Measurements from ENCODE around the gene RIPPLY1.
"Not testable (repeated sequence)": the region's sequence is repeated elsewhere in the genome, so short reads cannot be mapped to it uniquely, and the experiment has no call there.

RIPPLY1 gene

DNA sequence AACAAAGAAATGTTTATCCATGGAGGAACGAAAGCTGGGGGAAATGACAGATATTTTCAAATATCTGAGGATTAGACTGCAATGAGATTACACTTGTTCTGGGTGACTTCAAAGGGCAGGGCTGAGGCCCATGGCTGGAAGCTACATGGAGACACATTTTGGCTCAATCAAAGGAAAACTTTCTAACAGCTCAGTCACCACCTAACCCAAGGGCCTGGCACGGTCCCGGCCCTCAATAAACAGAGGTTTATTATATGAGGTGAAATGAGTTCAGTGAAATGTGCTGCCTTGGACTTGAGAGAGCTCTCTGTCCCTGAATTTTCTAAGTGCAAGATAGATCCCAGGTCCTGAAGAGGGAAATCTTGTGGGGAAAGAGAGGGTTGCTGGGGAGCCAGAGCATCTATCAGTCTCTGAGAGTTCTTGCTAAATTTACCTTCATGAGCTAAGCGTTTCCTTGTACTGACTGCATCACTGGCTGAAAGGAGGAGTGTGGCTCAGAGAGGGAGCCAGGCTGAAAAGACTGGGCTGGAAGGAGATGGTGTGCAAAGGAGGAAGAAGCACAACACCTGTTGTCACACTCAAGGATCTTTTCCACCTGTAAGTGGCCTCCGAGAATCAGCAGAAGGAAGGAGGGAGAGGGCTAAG, 2.0 kb upstream of the RIPPLY1 start:
- no peak for DNase-seq

GRCh38 chrX:106903856-106904528, 851 bp upstream of the RIPPLY1 start:
- no peak for DNase-seq

DNA sequence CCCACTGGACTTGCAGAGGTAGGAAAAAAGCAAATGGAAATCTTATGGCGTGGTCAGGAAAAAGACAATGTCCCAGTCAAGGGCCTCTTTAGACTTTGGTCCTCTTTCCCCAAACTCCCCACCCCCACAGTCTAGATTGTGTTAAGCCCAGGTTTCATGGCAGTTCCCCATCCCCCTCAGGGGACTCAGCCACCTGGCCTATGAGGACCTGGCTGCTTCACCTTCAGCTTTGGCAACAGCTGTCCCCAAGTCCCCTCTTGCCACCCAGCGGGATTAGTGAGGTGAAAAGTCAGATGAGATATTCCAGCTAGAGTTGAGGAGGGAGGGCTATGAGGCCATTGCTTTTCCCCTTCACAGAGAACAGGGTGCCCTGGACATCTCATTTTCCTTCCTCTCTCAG, 457 bp downstream of the RIPPLY1 start:
- DNase-seq, result no peak

GRCh38 chrX:106901781-106902219, 1.3 kb downstream of the RIPPLY1 start:
- DNase-seq, result no peak

DNA sequence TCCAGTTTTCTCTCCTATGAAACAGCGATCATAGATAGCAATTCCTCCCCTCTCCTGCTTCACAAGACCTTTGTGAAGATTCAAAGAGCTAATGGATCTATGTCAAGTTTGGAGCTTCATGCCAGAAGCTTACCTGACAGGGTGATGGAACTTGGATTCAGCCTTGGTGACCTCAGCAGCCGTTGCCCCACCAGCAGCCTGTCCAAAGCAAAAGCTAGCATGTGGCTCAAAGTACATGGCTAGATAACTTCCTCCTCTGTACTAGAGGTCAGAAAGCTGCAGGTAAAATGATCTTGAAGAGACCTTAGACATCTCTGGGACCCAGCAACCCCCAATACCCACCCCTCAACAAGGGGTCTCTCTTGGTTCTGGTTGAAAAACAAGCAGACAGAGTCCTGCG, 1.8 kb downstream of the RIPPLY1 start:
- no peak for DNase-seq

DNA sequence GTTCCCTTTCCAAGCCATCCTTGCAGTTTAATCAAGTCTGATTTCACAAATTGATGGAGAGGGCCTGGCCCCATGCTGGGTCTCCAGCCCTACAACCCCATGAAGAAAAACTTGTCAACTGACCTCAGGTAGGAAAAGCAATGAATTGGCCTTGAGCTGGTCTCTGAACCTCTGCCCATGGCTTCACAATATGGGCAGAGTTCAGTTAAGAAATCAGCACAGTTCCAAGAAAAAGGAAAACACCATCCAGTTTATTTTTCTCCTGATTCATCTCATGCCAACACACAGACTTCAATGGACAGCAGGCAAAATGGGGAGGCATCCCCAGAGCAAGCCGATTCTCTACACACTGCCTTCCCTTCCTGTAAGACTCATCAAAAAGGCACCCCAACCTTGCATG, 3.3 kb downstream of the RIPPLY1 start:
- DNase-seq, result no peak

GRCh38 chrX:106899276-106899675, 3.9 kb downstream of the RIPPLY1 start:
- DNase-seq, result no peak

DNA sequence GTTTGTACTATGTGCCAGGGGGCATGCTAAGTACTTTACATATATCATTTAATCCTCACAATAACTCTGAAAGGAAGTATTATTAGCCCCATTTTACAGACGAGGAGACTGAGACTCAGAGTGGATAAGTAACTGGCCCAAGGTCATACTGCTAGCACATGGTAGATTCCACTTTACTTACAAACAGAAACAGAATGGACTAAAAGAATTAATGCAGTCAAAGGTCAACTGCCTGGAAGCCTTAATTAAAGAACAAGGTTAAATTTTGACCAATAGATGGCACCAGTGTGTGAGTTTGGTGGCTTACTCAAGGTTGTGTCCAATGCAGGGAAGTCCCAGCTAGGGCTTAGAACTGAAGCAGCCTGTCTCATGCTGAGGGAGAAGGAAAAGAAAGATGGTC, 4.7 kb downstream of the RIPPLY1 start:
- no peak for DNase-seq

DNA sequence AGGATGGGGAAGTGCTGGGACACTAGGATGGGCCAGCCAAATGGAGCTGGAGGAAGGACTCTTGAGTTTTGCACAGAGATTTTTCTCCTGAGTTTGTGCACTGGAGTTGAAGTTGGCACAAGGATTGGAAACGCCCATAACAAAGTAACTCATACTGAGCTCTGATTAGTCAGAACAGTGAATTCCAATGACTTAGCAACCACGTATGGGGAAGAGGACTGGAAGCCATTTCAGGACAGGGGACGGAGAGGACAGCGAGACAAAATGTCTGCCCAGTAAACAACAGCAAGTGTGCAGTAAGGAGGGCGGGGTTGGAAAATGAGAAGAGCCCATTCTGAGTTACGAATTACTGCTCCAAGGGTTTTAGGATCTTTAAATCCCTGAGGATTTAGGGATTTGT, 5.9 kb downstream of the RIPPLY1 start:
- no peak for DNase-seq

DNA sequence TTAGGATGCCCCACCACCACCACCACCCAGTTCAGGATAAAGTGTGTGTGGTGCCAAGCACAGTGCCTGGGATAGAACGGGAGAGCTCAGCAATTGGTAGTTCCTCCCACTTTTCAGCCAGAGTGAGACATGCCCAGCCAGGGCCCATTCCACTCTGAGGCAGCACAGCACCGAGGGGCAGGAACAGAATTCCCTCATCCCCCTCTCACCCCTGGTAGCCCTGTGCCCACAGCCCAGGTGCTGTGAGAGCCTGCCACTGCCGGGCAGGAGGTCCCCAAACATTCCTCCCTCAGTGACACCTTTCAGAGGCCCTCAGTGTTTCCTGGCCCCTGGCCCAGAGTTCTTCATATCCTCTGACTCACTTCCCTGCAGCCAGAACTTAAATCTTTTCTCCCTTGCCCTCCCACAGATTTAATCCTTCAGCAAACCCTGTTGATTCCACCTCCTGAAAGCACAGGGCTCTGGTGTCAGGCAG, 8.1 kb downstream of the RIPPLY1 start:
- DNase-seq, result no peak

- DNase-seq, result peak in 2 of 4 experiments; percentile 0 to 16
These were observed 8.7 kb downstream of the RIPPLY1 start for GRCh38 chrX:106894392-106894909.

- no peak for DNase-seq
These were observed 11.2 kb downstream of the RIPPLY1 start for GRCh38 chrX:106891762-106892460.

DNA sequence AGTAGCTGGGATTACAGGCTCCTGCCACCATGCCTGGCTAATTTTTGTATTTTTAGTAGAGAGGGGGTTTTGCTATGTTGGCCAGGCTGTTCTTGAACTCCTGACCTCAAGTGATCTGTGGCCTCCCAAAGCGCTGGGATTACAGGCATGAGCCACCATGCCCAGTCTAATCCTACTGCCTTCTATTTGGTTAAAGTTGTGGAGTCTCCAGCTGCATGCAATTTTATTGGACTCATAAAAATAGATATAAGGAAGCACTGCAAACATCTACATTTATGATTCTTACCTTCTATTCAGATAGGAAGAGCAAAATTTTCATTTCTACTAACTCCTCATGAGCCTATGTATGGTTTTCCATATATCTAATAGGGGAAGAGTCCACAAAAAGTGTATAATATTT, 13.7 kb downstream of the RIPPLY1 start:
- DNase-seq, result no peak

- no peak for DNase-seq
These were observed 28.0 kb downstream of the RIPPLY1 start for GRCh38 chrX:106875151-106875550.

DNA sequence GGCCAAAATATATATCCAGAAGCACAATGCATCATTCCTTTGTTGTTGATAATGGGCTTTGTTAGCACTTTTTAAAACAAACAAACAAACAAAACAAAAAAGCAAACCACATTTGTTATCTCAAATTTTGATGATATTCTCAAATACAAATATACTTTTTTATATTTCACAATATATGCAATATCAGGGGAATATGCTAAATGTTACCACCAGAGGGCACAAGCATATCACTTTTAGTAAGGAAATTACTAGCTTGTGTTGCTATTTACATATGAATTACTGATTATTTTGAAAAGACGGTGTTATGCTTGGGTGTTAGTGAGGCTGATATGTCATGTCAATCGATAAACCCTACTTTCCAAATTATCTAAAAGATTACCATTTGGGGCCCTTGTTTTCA, 29.1 kb downstream of the RIPPLY1 start:
- no peak for DNase-seq

DNA sequence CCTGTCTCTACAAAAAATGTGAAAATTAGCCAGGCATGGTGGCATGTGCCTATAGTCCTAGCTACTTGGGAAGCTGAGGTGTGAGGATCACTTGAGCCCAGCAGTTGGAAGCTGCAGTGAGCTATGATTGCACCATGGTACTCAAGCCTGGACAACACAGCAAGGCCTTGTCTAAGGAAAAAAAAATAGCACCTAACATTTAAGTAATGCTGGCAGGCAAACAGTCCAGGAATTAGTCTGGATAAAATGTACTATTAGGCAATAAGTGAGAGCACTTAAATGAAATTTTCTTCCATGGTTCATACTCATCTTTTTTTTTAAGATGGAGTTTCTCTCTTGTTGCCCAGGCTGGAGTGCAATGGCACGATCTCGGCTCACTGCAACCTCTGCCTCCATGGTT, 30.3 kb downstream of the RIPPLY1 start:
- DNase-seq, result not testable (repeated sequence)

- no peak for DNase-seq
These were observed 39.4 kb downstream of the RIPPLY1 start for GRCh38 chrX:106863697-106864096.

GRCh38 chrX:106862972-106863688, 40.0 kb downstream of the RIPPLY1 start:
- no peak for DNase-seq

All from activated naive CD4-positive, alpha-beta T cell (primary cell).